ENCODE measurements around the gene MAP2K5. TPM values are rescaled to one million over a fixed set of nuclear protein-coding genes. Genes with fewer than 3 reads are reported as not detected.

MAP2K5 gene
- total and polyA plus RNA-seq, 9 of the 15 experiments (the other 6 are each of a cell fraction or from before 2014, with no cell fraction given), result 0.41 to 16.5 (median 7.5) TPM

DNA sequence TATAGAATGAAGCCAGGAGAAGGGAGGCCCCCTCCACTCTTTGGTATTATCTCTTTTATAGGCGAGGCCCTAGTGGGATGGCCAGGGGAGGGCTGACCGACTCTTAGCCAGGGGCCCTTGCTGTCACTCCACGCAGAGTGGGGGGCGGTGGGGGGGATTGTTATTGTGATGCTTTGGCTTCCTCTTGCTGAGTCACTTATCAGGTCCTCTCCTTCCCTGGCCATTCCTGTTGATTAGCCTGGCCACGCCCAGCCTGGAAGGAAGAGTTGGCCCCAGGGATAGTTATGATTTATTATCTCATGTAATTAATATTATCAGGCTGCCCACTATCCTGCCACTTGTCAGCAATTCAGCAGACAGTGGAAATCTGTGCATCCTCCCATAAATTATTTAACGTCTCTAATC is 257.3 kb downstream of the MAP2K5 start (continued):
- TF ChIP-seq, protein P1, sequence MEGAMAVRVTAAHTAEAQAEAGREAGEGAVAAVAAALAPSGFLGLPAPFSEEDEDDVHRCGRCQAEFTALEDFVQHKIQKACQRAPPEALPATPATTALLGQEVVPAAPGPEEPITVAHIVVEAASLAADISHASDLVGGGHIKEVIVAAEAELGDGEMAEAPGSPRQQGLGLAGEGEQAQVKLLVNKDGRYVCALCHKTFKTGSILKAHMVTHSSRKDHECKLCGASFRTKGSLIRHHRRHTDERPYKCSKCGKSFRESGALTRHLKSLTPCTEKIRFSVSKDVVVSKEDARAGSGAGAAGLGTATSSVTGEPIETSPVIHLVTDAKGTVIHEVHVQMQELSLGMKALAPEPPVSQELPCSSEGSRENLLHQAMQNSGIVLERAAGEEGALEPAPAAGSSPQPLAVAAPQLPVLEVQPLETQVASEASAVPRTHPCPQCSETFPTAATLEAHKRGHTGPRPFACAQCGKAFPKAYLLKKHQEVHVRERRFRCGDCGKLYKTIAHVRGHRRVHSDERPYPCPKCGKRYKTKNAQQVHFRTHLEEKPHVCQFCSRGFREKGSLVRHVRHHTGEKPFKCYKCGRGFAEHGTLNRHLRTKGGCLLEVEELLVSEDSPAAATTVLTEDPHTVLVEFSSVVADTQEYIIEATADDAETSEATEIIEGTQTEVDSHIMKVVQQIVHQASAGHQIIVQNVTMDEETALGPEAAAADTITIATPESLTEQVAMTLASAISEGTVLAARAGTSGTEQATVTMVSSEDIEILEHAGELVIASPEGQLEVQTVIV (CRISPR knock-in tag; IDR thresholded peaks at IDR 0.05; ENCODE audit: borderline replicate concordance), result no peak
- TF ChIP-seq, protein P2, sequence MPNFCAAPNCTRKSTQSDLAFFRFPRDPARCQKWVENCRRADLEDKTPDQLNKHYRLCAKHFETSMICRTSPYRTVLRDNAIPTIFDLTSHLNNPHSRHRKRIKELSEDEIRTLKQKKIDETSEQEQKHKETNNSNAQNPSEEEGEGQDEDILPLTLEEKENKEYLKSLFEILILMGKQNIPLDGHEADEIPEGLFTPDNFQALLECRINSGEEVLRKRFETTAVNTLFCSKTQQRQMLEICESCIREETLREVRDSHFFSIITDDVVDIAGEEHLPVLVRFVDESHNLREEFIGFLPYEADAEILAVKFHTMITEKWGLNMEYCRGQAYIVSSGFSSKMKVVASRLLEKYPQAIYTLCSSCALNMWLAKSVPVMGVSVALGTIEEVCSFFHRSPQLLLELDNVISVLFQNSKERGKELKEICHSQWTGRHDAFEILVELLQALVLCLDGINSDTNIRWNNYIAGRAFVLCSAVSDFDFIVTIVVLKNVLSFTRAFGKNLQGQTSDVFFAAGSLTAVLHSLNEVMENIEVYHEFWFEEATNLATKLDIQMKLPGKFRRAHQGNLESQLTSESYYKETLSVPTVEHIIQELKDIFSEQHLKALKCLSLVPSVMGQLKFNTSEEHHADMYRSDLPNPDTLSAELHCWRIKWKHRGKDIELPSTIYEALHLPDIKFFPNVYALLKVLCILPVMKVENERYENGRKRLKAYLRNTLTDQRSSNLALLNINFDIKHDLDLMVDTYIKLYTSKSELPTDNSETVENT (CRISPR knock-in tag; IDR thresholded peaks at IDR 0.05), result no peak
- TF ChIP-seq SMAD4 (CRISPR knock-in tag; conservative IDR thresholded peaks at IDR 0.05) (peak; percentile 72), SREBF2 (CRISPR knock-in tag; IDR thresholded peaks at IDR 0.05) (no peak), ZNF431 (CRISPR knock-in tag; IDR thresholded peaks at IDR 0.05) (no peak), CCNT2 (IDR thresholded peaks at IDR 0.05; ENCODE audit: borderline replicate concordance, extremely low read depth, insufficient read length, low read depth, low read length) (peak; percentile 44), TCF7L2 (IDR thresholded peaks at IDR 0.05; ENCODE audit: low read depth, low read length) (no peak), ZFP30 (CRISPR knock-in tag; IDR thresholded peaks at IDR 0.05; ENCODE audit: borderline replicate concordance) (no peak), ZNF134 (CRISPR knock-in tag; conservative IDR thresholded peaks at IDR 0.05) (no peak), ZNF445 (CRISPR knock-in tag; IDR thresholded peaks at IDR 0.05; ENCODE audit: low read depth) (no peak), HMG20A (CRISPR knock-in tag; conservative IDR thresholded peaks at IDR 0.05) (peak; percentile 80; the same call in 1 of the 2 replicates), ZNF133 (CRISPR knock-in tag; IDR thresholded peaks at IDR 0.05) (no peak), C11orf30 (IDR thresholded peaks at IDR 0.05; ENCODE audit: low read depth) (peak; percentile 73), TEAD4 (IDR thresholded peaks at IDR 0.05; ENCODE audit: low read length) (peak; percentile 59; the same call in 1 of the 2 replicates), TEAD4 (CRISPR knock-in tag; IDR thresholded peaks at IDR 0.05; ENCODE audit: borderline replicate concordance) (no peak)
- TF ChIP-seq, protein P3, sequence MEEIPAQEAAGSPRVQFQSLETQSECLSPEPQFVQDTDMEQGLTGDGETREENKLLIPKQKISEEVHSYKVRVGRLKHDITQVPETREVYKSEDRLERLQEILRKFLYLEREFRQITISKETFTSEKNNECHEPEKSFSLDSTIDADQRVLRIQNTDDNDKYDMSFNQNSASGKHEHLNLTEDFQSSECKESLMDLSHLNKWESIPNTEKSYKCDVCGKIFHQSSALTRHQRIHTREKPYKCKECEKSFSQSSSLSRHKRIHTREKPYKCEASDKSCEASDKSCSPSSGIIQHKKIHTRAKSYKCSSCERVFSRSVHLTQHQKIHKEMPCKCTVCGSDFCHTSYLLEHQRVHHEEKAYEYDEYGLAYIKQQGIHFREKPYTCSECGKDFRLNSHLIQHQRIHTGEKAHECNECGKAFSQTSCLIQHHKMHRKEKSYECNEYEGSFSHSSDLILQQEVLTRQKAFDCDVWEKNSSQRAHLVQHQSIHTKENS (CRISPR knock-in tag; IDR thresholded peaks at IDR 0.05), result no peak
- TF ChIP-seq, protein P4, sequence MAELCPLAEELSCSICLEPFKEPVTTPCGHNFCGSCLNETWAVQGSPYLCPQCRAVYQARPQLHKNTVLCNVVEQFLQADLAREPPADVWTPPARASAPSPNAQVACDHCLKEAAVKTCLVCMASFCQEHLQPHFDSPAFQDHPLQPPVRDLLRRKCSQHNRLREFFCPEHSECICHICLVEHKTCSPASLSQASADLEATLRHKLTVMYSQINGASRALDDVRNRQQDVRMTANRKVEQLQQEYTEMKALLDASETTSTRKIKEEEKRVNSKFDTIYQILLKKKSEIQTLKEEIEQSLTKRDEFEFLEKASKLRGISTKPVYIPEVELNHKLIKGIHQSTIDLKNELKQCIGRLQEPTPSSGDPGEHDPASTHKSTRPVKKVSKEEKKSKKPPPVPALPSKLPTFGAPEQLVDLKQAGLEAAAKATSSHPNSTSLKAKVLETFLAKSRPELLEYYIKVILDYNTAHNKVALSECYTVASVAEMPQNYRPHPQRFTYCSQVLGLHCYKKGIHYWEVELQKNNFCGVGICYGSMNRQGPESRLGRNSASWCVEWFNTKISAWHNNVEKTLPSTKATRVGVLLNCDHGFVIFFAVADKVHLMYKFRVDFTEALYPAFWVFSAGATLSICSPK (IDR thresholded peaks at IDR 0.05; ENCODE audit: borderline replicate concordance), result no peak
- TF ChIP-seq, protein P5, sequence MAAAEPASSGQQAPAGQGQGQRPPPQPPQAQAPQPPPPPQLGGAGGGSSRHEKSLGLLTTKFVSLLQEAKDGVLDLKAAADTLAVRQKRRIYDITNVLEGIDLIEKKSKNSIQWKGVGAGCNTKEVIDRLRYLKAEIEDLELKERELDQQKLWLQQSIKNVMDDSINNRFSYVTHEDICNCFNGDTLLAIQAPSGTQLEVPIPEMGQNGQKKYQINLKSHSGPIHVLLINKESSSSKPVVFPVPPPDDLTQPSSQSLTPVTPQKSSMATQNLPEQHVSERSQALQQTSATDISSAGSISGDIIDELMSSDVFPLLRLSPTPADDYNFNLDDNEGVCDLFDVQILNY (CRISPR knock-in tag; IDR thresholded peaks at IDR 0.05), result no peak
